Measurements from ENCODE around the gene RGS18. TPM values are rescaled to one million over a fixed set of nuclear protein-coding genes. Genes with fewer than 3 reads are reported as not detected.

The RGS18 gene
- total RNA-seq, 1 experiment from 2014 or later = not detected

- POLR2A ChIA-PET = no interaction called here
- H3K4me3 Mint-ChIP-seq (ENCODE audit: unreplicated experiment) = no peak overlapping the region
- no peaks in the 10 kb centered on the region for H3K36me3 Mint-ChIP-seq (ENCODE audit: insufficient read depth, unreplicated experiment)
- no peak for DNase-seq (ENCODE audit: unreplicated experiment)
- no peaks in the 10 kb centered on the region for H3K9me3 Mint-ChIP-seq (ENCODE audit: unreplicated experiment)
- no peaks in the 10 kb centered on the region for H3K27me3 Mint-ChIP-seq (ENCODE audit: insufficient read depth, unreplicated experiment)
- H3K4me1 Mint-ChIP-seq (ENCODE audit: insufficient read depth, unreplicated experiment) = no peaks in the 10 kb centered on the region
- no peak for TF ChIP-seq CTCF (IDR thresholded peaks at IDR 0.05; ENCODE audit: unreplicated experiment)
- no peak overlapping the region for H3K27ac Mint-ChIP-seq (ENCODE audit: low read depth, unreplicated experiment)
- BruUV-seq (replicated peaks) = no TSS peak
- intact Hi-C loops (cut with micrococcal nuclease) = no loop called here
- CTCF ChIA-PET = no interaction called here
These were observed 25.5 kb downstream of the RGS18 start for GRCh38 chr1:192183788-192184187.

- BruUV-seq (replicated peaks) = no TSS peak
- no peaks in the 10 kb centered on the region for H3K9me3 Mint-ChIP-seq (ENCODE audit: unreplicated experiment)
- TF ChIP-seq CTCF (IDR thresholded peaks at IDR 0.05; ENCODE audit: unreplicated experiment) = no peak
- H3K36me3 Mint-ChIP-seq (ENCODE audit: insufficient read depth, unreplicated experiment) = no peaks in the 10 kb centered on the region
- DNase-seq (ENCODE audit: unreplicated experiment) = no peak
- intact Hi-C loops (cut with micrococcal nuclease) = no loop called here
- no peaks in the 10 kb centered on the region for H3K27me3 Mint-ChIP-seq (ENCODE audit: insufficient read depth, unreplicated experiment)
- POLR2A ChIA-PET = interaction anchor here (1.2 kb wide), 1 partner anchor 9 kb away, joined by 3 read pairs; no protein-coding TSS in a partner anchor
- H3K4me1 Mint-ChIP-seq (ENCODE audit: insufficient read depth, unreplicated experiment) = no peaks in the 10 kb centered on the region
- CTCF ChIA-PET = no interaction called here
- H3K4me3 Mint-ChIP-seq (ENCODE audit: unreplicated experiment) = no peak overlapping the region
- no peak overlapping the region for H3K27ac Mint-ChIP-seq (ENCODE audit: low read depth, unreplicated experiment)
These were observed 27.9 kb downstream of the RGS18 start for GRCh38 chr1:192186197-192186596.

- intact Hi-C loops (cut with micrococcal nuclease) = no loop called here
- Mint-ChIP-seq H3K27me3 (ENCODE audit: insufficient read depth, unreplicated experiment) (no peaks in the 10 kb centered on the region), H3K4me1 (ENCODE audit: insufficient read depth, unreplicated experiment) (no peaks in the 10 kb centered on the region), H3K4me3 (ENCODE audit: unreplicated experiment) (no peak overlapping the region), H3K9me3 (ENCODE audit: unreplicated experiment) (no peaks in the 10 kb centered on the region), H3K27ac (ENCODE audit: low read depth, unreplicated experiment) (no peak overlapping the region), H3K36me3 (ENCODE audit: insufficient read depth, unreplicated experiment) (no peaks in the 10 kb centered on the region)
- ChIA-PET POLR2A (no interaction called here), CTCF (no interaction called here)
- no TSS peak for BruUV-seq (replicated peaks)
- no peak for TF ChIP-seq CTCF (IDR thresholded peaks at IDR 0.05; ENCODE audit: unreplicated experiment)
- DNase-seq (ENCODE audit: unreplicated experiment) = no peak
These were observed 31.8 kb downstream of the RGS18 start for GRCh38 chr1:192190066-192190465.

- no TSS peak for BruUV-seq (replicated peaks)
- ChIA-PET POLR2A (no interaction called here), CTCF (no interaction called here)
- no peak for TF ChIP-seq CTCF (IDR thresholded peaks at IDR 0.05; ENCODE audit: unreplicated experiment)
- Mint-ChIP-seq H3K27me3 (ENCODE audit: insufficient read depth, unreplicated experiment) (no peaks in the 10 kb centered on the region), H3K36me3 (ENCODE audit: insufficient read depth, unreplicated experiment) (no peaks in the 10 kb centered on the region), H3K4me1 (ENCODE audit: insufficient read depth, unreplicated experiment) (no peaks in the 10 kb centered on the region), H3K4me3 (ENCODE audit: unreplicated experiment) (no peak overlapping the region), H3K27ac (ENCODE audit: low read depth, unreplicated experiment) (no peak overlapping the region), H3K9me3 (ENCODE audit: unreplicated experiment) (peaks cover 17% of the 10 kb centered on the region)
- no peak for DNase-seq (ENCODE audit: unreplicated experiment)
- intact Hi-C loops (cut with micrococcal nuclease) = no loop called here
These were observed 43.0 kb downstream of the RGS18 start for GRCh38 chr1:192201303-192201702.
